Cerebellar nuclear complex (tissue), 1 donor: ENCODE data around the gene PRDM2.

Experiments used
- DNase-seq, 2 experiments: peaks; one replicate each; lab custom pipeline; 2025; lab: John Stamatoyannopoulos, UW

PRDM2 gene

GRCh38 chr1:13816016-13816760, 116.2 kb downstream of the PRDM2 start:
- DNase-seq: no peak

- no peak for DNase-seq
Measured at GRCh38 chr1:13817906-13818305, 117.9 kb downstream of the PRDM2 start.

- DNase-seq: no peak
Measured at GRCh38 chr1:13818926-13819325, 118.9 kb downstream of the PRDM2 start.

GRCh38 chr1:13819642-13820041, 119.7 kb downstream of the PRDM2 start:
- DNase-seq: no peak

- no peak for DNase-seq
Measured at GRCh38 chr1:13820055-13820454, 120.1 kb downstream of the PRDM2 start.

- DNase-seq: no peak
Measured at GRCh38 chr1:13820456-13820855, 120.5 kb downstream of the PRDM2 start.

GRCh38 chr1:13823126-13823880, 123.3 kb downstream of the PRDM2 start:
- DNase-seq: no peak

- DNase-seq: no peak
Measured at GRCh38 chr1:13823936-13824335, 123.9 kb downstream of the PRDM2 start.

GRCh38 chr1:13824626-13825025, 124.6 kb downstream of the PRDM2 start:
- no peak for DNase-seq

GRCh38 chr1:13825033-13825432, 125.0 kb downstream of the PRDM2 start:
- no peak for DNase-seq

GRCh38 chr1:13826009-13826408, 126.0 kb downstream of the PRDM2 start:
- no peak for DNase-seq

- no peak for DNase-seq
Measured at GRCh38 chr1:13826591-13826990, 126.6 kb downstream of the PRDM2 start.

GRCh38 chr1:13828454-13829151, 128.6 kb downstream of the PRDM2 start:
- DNase-seq: no peak

GRCh38 chr1:13829152-13829769, 129.3 kb downstream of the PRDM2 start:
- DNase-seq: no peak

GRCh38 chr1:13830170-13830569, 130.2 kb downstream of the PRDM2 start:
- DNase-seq: no peak

- DNase-seq: no peak
Measured at GRCh38 chr1:13830616-13831280, 130.8 kb downstream of the PRDM2 start.

GRCh38 chr1:13832100-13832499, 132.1 kb downstream of the PRDM2 start:
- no peak for DNase-seq

GRCh38 chr1:13832536-13832935, 132.5 kb downstream of the PRDM2 start:
- no peak for DNase-seq

GRCh38 chr1:13836136-13836535, 136.1 kb downstream of the PRDM2 start:
- DNase-seq: no peak

- DNase-seq: no peak
Measured at GRCh38 chr1:13836631-13837030, 136.6 kb downstream of the PRDM2 start.

GRCh38 chr1:13838236-13838635, 138.2 kb downstream of the PRDM2 start:
- no peak for DNase-seq

GRCh38 chr1:13842497-13842896, 142.5 kb downstream of the PRDM2 start:
- DNase-seq: no peak
